ENCODE results near the gene SRPK3.

Gene SRPK3

DNA sequence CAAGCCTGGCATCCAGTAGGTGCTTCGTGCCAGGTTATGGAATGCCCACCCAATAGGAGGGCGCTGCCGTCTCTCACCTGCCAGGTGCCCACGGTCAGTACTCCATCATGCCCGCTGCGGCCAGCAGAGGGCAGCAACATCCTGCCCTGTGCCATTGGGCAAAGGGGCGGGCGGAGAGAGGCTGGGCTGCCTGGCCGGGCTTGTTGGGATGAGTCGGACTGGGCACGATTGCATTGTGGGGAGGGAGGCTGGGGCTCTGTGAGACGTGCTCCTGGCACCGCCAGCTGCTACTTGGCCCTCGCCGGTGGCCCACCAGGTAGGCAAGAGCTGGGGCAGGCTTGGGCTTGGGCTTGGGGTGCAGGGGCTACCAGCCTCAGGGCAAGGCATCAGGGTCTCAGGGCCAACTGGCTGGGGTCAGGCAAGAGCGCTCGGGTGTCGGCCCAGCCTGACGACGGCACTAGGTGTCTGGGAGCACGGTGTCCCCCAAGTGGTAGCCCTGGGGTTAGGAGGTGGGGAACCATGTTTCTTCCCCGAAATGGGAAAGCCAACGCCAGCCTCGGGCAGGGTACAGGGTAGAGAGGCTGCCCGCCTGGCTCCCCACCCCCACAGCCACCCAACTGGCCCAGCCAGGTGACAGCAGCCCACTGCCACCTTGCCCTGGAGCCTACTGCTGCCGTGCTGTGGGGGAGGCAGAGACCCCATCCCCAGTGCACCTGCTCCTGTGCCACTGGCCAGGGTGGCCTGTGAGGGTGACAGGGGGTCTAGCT, 16.7 kb upstream of the SRPK3 start, which contains the start of gene PLXNB3:
PLXNB3 (plus strand) TSS at position 261 of the 767 bp plus-strand sequence. CDS start 1,287 bp downstream, outside the sequence.
- Mint-ChIP-seq H3K36me3 (ENCODE audit: low read depth) (no peaks in the 10 kb centered on the region), H3K4me3 (no peak within 1 kb of the TSS), H3K27ac (no peak within 1 kb of the TSS), H3K27me3 (peaks cover 10% of the 10 kb centered on the region), H3K4me1 (ENCODE audit: low read depth) (peaks cover 16% of the 10 kb centered on the region), H3K9me3 (no peaks in the 10 kb centered on the region)
- DNase-seq, result peak; percentile 86

DNA sequence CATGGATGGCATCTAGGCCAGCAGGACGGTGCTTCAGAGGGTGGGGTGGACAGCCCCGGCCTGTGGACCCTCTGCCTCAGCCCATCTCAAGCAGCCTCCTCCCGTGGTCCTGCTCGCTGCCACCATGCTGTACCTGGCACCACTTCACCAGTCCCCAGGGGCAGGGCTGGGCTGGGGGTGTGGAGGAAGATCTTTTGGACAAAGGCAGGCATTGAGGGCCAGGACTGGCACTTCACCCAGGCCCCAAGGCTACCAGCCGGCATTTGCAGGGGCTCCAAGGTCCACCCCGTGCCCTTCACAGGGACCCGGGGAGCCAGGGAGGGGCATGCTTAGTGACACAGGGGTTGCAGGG, 16.1 kb upstream of the SRPK3 start:
- Mint-ChIP-seq H3K36me3 (ENCODE audit: low read depth) (no peaks in the 10 kb centered on the region), H3K27ac (no peak overlapping the region), H3K27me3 (peaks cover 13% of the 10 kb centered on the region), H3K4me3 (no peak overlapping the region), H3K4me1 (ENCODE audit: low read depth) (peaks cover 16% of the 10 kb centered on the region), H3K9me3 (no peaks in the 10 kb centered on the region)
- DNase-seq, result no peak

DNA sequence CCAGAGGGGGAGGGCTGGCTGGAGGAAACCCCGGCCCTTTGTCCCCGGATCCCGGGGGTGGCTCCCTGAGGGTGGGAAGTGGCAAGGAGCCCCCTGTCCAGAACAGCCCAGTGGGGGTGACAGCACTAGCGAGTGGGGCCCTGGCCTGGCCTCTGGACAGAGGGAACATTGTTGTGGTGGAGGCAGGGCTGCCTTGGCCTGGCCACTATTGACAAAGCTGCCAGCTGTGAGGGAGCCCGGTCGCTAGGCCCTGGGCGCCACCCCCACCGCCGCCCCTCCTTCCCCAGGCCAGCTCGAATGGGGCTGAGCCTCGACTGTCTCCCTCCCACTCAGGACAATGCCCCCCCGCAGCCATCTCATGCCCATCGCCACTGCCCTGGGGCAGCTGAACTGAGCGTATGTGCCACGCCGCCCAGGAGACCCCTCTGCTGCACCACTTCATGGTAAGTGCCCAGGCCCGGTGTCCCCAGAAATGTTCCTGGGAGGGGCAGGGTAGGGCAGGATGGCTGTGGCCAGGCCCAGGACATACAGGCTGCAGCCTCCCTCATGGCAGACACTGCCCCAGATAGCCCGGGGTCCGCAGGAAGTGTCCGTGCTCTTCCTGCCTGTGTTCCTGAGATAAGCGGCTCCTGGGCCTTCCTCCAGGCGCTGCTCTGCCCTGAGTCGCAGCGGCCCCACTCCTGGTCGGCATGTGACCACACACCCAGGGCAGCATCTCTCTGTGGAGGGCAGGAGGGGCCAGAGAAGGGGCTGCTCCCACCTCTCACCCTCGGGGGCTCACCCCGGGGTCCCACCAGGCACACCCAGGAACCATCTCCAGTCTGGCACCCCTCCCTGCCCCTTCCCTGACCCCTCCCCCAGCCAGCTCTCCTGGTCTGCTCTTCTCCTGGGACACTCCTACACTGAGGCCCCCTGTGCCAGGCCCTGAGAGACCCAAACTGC, 15.4 kb upstream of the SRPK3 start:
- peaks cover 16% of the 10 kb centered on the region for H3K27me3 Mint-ChIP-seq
- H3K9me3 Mint-ChIP-seq, result no peaks in the 10 kb centered on the region
- H3K4me3 Mint-ChIP-seq, result no peak overlapping the region
- no peaks in the 10 kb centered on the region for H3K36me3 Mint-ChIP-seq (ENCODE audit: low read depth)
- H3K27ac Mint-ChIP-seq, result no peak overlapping the region
- peaks cover 16% of the 10 kb centered on the region for H3K4me1 Mint-ChIP-seq (ENCODE audit: low read depth)
- peak; percentile 27 for DNase-seq

DNA sequence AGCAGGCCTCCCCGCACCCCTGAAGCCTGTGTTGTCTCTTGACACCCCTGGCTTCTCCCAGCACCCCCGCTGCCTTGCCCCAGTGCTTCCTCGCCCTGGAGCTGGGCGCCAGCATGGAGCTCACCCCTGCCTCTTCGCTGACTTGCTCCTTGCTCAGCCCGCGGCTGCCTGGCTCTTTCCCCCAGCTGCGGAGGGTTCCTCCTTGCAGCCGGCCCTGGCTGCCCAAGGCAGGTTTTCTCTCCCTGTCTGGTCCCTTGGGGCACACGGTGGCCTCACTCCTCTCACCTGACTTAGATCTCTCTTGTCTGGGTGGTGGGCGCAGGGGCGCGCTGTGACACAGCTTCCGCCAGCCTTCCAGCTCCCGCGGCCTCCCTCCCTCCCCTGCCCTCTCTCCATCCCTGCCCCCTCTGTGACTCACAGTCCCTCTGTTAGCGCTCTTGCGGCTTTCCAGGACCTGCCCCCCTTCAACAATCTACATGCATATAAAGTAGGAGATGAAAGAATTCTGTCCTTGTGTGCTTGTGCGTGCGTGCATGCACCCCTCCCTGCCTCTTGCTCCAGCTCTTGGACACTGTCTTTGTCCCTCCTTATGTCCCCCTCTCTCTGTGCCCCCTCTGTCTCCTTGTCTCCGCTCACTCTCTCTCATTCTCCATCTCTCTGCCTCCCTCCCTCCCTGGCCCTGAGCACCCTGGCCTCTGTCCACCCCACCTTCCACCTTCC, 14.6 kb upstream of the SRPK3 start:
- no peaks in the 10 kb centered on the region for H3K36me3 Mint-ChIP-seq (ENCODE audit: low read depth)
- peak overlapping the region; percentile 22 for H3K27ac Mint-ChIP-seq
- H3K9me3 Mint-ChIP-seq, result no peaks in the 10 kb centered on the region
- H3K27me3 Mint-ChIP-seq, result peaks cover 16% of the 10 kb centered on the region
- H3K4me1 Mint-ChIP-seq (ENCODE audit: low read depth), result peaks cover 16% of the 10 kb centered on the region
- DNase-seq, result peak; percentile 58
- peak overlapping the region; percentile 30 for H3K4me3 Mint-ChIP-seq

DNA sequence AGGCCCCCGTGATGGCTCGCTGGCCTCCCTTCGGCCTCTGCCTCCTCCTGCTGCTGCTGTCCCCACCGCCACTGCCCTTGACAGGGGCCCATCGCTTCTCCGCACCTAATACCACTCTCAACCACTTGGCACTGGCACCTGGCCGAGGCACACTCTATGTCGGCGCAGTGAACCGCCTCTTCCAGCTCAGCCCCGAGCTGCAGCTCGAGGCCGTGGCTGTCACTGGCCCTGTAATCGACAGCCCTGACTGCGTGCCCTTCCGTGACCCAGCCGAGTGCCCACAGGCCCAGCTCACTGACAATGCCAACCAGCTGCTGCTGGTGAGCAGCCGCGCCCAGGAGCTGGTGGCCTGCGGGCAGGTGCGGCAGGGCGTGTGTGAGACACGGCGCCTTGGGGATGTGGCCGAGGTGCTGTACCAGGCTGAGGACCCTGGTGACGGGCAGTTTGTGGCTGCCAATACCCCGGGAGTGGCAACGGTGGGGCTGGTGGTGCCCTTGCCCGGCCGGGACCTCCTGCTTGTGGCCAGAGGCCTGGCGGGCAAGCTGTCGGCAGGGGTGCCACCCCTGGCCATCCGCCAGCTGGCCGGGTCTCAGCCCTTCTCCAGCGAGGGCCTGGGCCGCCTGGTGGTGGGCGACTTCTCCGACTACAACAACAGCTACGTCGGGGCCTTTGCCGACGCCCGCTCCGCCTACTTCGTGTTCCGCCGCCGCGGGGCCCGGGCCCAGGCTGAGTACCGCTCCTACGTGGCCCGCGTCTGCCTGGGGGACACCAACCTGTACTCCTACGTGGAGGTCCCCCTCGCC, 13.8 kb upstream of the SRPK3 start:
- no peaks in the 10 kb centered on the region for H3K9me3 Mint-ChIP-seq
- H3K4me1 Mint-ChIP-seq (ENCODE audit: low read depth), result peaks cover 16% of the 10 kb centered on the region
- no peak for DNase-seq
- peaks cover 16% of the 10 kb centered on the region for H3K27me3 Mint-ChIP-seq
- no peaks in the 10 kb centered on the region for H3K36me3 Mint-ChIP-seq (ENCODE audit: low read depth)
- no peak overlapping the region for H3K4me3 Mint-ChIP-seq
- no peak overlapping the region for H3K27ac Mint-ChIP-seq

DNA sequence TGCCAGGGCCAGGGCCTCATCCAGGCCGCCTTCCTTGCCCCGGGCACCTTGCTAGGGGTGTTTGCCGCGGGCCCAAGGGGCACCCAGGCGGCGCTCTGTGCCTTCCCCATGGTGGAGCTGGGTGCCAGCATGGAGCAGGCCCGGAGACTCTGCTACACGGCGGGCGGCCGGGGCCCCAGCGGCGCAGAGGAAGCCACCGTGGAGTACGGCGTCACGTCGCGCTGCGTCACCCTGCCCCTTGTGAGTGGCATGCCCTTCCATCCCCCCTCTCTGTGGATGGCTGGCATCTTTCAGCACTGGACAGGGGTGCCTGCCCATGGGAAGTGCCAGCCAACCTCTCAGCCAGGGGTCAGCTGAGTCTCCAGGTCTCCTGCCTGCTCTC, 13.2 kb upstream of the SRPK3 start:
- H3K4me1 Mint-ChIP-seq (ENCODE audit: low read depth), result peaks cover 16% of the 10 kb centered on the region
- no peak for DNase-seq
- peaks cover 20% of the 10 kb centered on the region for H3K27me3 Mint-ChIP-seq

DNA sequence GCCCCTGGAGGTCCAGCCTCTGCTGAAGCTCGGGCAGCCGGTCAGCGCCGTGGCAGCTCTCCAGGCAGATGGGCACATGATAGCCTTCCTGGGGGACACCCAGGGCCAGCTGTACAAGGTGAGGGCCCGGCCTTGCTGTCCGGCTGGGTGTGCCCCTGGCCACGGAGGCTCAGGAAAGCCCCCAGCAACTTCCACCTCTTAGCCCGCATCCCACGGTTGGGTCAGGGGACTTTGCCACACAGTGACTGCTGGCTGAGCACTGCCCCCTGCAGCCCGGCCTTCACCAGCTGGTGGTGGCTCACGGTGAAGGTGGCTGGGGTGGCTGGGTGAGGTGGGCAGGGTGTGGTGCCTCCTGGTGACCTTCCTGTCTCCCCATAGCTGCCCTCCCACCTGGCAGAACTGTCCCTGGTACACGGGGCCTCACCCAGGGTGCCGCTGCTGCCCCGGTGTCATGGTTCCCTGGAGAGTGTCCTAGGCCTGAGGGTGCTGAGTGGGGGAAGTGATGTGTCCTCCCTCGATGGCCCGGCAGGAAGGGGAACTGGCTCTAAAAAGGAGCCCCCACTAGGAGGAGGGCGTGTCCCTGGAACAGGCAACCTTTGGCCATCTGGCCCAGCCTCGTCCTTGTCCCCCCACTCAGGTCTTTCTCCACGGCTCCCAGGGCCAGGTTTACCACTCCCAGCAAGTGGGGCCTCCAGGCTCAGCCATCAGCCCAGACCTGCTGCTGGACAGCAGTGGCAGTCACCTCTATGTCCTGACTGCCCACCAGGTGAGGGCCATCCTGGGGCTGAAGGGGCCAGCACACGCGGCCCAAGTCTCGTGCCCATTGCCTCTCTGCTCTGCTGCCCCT, 12.3 kb upstream of the SRPK3 start:
- Mint-ChIP-seq H3K36me3 (ENCODE audit: low read depth) (no peaks in the 10 kb centered on the region), H3K4me1 (ENCODE audit: low read depth) (peaks cover 16% of the 10 kb centered on the region), H3K4me3 (no peak overlapping the region), H3K9me3 (no peaks in the 10 kb centered on the region), H3K27me3 (peaks cover 16% of the 10 kb centered on the region), H3K27ac (no peak overlapping the region)
- peak; percentile 27 for DNase-seq

More for the DNA sequence above, 13.2 kb upstream of the SRPK3 start:
- Mint-ChIP-seq H3K27ac (no peak overlapping the region), H3K4me3 (no peak overlapping the region), H3K9me3 (no peaks in the 10 kb centered on the region), H3K36me3 (ENCODE audit: low read depth) (no peaks in the 10 kb centered on the region)

DNA sequence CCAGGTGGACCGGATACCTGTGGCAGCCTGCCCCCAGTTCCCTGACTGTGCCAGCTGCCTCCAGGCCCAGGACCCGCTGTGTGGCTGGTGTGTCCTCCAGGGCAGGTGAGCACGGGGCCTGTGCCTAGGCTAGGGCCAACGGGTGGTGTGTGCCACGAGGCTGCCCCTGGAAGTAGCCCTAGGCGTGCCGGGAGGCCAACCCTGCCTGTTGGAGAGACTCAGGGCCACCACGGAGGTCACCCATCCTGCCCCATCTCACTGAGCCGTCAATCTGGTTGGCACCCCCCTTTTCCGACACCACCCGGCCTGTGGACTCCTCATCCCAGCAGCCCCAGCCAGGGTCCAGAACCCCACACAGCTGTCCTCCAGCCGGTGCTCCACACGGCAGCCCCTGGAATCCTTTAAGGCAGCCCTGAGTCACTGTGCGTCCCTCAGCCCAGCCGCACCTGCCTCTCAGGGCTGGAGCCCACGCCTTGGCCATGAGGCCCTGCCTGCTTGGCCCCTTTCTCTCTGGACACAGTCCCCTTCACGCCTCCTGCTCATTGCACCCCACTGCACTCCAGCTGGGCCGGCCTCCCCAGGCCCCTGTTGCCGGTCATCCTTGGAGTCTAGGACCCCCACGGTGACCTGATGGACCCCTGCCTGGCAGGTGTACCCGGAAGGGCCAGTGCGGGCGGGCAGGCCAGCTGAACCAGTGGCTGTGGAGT, 11.5 kb upstream of the SRPK3 start:
- Mint-ChIP-seq H3K4me1 (ENCODE audit: low read depth) (peaks cover 12% of the 10 kb centered on the region), H3K27me3 (peaks cover 12% of the 10 kb centered on the region), H3K27ac (no peak overlapping the region), H3K9me3 (no peaks in the 10 kb centered on the region), H3K4me3 (no peak overlapping the region), H3K36me3 (ENCODE audit: low read depth) (no peaks in the 10 kb centered on the region)
- peak; percentile 26 for DNase-seq

DNA sequence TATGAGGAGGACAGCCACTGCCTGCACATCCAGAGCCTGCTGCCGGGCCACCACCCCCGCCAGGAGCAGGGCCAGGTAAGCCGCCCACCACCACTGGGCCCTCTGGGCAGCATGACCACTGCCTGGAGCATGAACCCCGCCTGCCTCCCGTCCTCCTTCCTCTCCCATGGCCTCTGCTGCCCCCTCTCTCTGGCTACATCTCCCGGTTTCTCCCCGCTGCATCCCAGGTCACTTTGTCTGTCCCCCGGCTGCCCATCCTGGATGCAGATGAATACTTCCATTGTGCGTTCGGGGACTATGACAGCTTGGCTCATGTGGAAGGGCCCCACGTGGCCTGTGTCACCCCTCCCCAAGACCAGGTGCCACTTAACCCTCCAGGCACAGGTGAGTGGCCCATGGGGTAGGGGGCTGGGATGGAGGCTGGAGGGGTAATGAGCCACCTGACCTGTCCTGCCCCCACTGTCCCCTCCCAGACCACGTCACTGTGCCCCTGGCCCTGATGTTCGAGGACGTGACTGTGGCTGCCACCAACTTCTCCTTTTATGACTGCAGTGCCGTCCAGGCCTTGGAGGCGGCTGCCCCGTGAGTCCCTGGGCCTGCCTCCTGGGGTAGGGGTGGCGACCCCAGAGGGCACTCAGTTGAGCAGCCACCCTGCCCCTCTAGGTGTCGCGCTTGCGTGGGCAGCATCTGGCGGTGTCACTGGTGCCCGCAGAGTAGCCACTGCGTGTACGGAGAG, 10.8 kb upstream of the SRPK3 start:
- Mint-ChIP-seq H3K9me3 (no peaks in the 10 kb centered on the region), H3K36me3 (ENCODE audit: low read depth) (no peaks in the 10 kb centered on the region), H3K27ac (no peak overlapping the region), H3K4me3 (no peak overlapping the region), H3K4me1 (ENCODE audit: low read depth) (peaks cover 12% of the 10 kb centered on the region), H3K27me3 (peaks cover 12% of the 10 kb centered on the region)
- no peak for DNase-seq

DNA sequence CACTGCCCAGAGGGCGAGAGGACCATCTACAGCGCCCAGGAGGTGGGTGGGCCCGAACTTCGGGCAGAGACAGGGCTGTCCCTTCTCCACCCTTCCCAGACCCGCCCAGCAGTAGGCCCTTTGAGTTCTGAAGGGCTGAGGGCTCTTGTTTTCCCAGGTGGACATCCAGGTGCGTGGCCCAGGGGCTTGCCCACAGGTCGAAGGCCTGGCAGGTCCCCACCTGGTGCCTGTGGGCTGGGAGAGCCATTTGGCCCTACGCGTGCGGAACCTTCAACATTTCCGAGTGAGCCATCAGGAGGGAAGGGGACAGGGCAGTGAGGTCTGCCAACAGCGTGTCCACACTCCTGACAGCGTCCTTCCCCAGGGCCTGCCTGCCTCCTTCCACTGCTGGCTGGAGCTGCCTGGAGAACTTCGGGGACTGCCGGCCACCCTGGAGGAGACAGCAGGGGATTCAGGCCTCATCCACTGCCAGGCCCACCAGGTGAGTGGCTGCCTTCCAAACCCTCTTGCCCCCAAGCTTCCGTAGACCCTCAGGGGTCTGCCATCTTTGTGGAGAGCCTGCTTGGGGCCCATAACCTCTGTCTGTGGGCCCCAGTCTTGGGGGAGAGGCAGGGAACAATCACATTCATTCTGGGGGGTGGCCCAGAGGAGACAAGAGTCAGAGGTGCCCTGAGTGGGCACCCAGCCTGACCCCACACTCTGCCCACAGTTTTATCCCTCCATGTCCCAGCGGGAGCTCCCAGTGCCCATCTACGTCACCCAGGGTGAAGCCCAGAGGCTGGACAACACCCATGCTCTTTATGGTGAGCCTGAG, 10.0 kb upstream of the SRPK3 start:
- H3K27ac Mint-ChIP-seq, result no peak overlapping the region
- peaks cover 12% of the 10 kb centered on the region for H3K27me3 Mint-ChIP-seq
- no peaks in the 10 kb centered on the region for H3K9me3 Mint-ChIP-seq
- no peak overlapping the region for H3K4me3 Mint-ChIP-seq
- H3K4me1 Mint-ChIP-seq (ENCODE audit: low read depth), result peaks cover 12% of the 10 kb centered on the region
- DNase-seq, result no peak
- no peaks in the 10 kb centered on the region for H3K36me3 Mint-ChIP-seq (ENCODE audit: low read depth)

DNA sequence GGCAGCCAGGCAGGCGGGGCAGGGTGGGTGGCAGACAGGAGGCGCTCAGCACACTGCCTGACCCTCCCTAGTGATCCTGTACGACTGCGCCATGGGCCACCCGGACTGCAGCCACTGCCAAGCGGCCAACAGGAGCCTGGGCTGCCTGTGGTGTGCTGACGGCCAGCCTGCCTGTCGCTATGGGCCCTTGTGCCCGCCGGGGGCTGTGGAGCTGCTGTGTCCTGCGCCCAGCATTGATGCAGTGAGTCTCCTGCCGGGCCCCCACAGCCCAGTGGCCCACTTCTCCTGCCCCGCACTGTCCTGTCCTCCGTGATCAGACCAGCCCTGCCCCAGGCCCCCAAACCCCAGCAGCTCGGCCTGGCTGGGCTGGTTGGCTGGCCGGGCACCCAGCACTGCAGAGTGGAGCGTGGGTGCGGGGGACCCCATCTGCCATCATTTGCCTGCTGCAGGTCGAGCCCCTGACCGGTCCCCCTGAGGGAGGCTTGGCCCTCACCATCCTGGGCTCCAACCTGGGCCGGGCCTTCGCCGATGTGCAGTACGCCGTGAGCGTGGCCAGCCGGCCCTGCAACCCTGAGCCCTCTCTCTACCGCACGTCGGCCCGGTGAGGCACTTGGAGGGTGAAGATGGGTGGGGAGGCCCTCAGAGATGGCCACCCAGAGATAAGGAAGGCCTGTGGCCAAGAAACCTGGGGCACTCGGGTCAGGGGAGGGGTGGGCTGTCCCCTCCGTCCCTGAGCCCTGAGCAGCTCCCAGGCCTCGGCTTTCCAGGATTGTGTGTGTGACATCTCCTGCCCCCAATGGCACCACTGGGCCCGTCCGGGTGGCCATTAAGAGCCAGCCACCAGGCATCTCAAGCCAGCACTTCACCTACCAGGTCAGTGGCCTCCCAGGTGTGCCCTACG, 9.2 kb upstream of the SRPK3 start:
- no peak for DNase-seq
- Mint-ChIP-seq H3K4me3 (no peak overlapping the region), H3K9me3 (no peaks in the 10 kb centered on the region), H3K36me3 (ENCODE audit: low read depth) (no peaks in the 10 kb centered on the region), H3K4me1 (ENCODE audit: low read depth) (peaks cover 5% of the 10 kb centered on the region), H3K27ac (no peak overlapping the region), H3K27me3 (peaks cover 9% of the 10 kb centered on the region)

All from activated T-cell treated with anti-CD3 and anti-CD28 coated beads, Interleukin-2, amount 50 U/mL, for 24 hours (primary cell).